Vagina (tissue), 2 donors: ENCODE measurements around the gene RS1. TPM values are rescaled to one million over a fixed set of nuclear protein-coding genes. Genes with fewer than 3 reads are reported as not detected.

Experiments used
- DNase-seq, 2 donors: peaks; one replicate each; pipeline ENCODE4 v3.0.0-alpha.2; 2017; ENCODE audit errors: extremely low spot score in 2 of 2
- H3K27ac ChIP-seq: fragments of 200-600 bp; sonication (generic); one replicate; pipeline ENCODE4 v1.5.1; 2019
- H3K27me3 ChIP-seq: fragments of 200-600 bp; sonication (generic); one replicate; pipeline ENCODE4 v1.5.1; 2019
- H3K36me3 ChIP-seq, 2 donors: fragments of 200-600 bp; sonication (generic); one replicate each; pipeline ENCODE4 v1.5.1; 2017 to 2019
- H3K4me1 ChIP-seq: fragments of 200-600 bp; sonication (generic); one replicate; pipeline ENCODE4 v1.5.1; 2019
- H3K4me3 ChIP-seq, 2 donors: fragments of 200-600 bp; sonication (generic); 1 replicate in 1 of 2; 2 replicates in 1 of 2; pipeline ENCODE4 v1.5.1; 2016 to 2019
- H3K9me3 ChIP-seq: fragments of 200-600 bp; sonication (generic); one replicate; pipeline ENCODE4 v1.5.1; 2019
- CTCF ChIP-seq, 3 experiments: fragments of 450-650 bp in 2 of 3; fragments of 200-600 bp in 1 of 3; sonication (generic) in 1 of 3; IDR thresholded peaks; one replicate each; pipeline ENCODE4 v1.5.1; 2017 to 2019; ENCODE audit warnings: antibody characterized with exemption in 3 of 3, mild to moderate bottlenecking in 2 of 3, moderate library complexity in 2 of 3
- POLR2A ChIP-seq, 2 donors: fragments of 450-650 bp; IDR thresholded peaks; one replicate each; pipeline ENCODE4 v1.6.1; 2017; ENCODE audit warnings: antibody characterized with exemption in 2 of 2, mild to moderate bottlenecking in 2 of 2, moderate library complexity in 2 of 2
- POLR2AphosphoS5 ChIP-seq, 2 donors: sonication (generic); formaldehyde crosslinking; IDR thresholded peaks; one replicate each; pipeline ENCODE4 v1.9.0; 2017; ENCODE audit warnings: antibody characterized with exemption in 2 of 2, mild to moderate bottlenecking in 2 of 2, low read depth in 1 of 2; ENCODE audit not compliant: insufficient read depth in 1 of 2
- intact Hi-C: fragments of 100-400 bp; cut with DNase I; formaldehyde crosslinking; loops from one replicate; pipeline ENCODE4 v1.15.1; 2023
- total RNA-seq: library from RNA; depleted of rRNA; stranded (reverse); fragments of >200 nt; gene quantifications from one replicate; pipeline ENCODE4 v1.2.3, GENCODE V29; 2016

The RS1 gene
- total RNA-seq, 1 donor from 2014 or later = not detected

- DNase-seq = no peak
- H3K4me1 ChIP-seq = no peaks in the 10 kb centered on the region
- H3K27me3 ChIP-seq = no peaks in the 10 kb centered on the region
- no peaks in the 10 kb centered on the region for H3K36me3 ChIP-seq
- H3K27ac ChIP-seq = no peak overlapping the region
- intact Hi-C loops = no loop called here
- no peak for TF ChIP-seq POLR2A (IDR thresholded peaks at IDR 0.05)
- no peak for TF ChIP-seq CTCF (IDR thresholded peaks at IDR 0.05)
- no peak for TF ChIP-seq POLR2AphosphoS5 (IDR thresholded peaks at IDR 0.05; ENCODE audit: insufficient read depth in 1 of 2, low read depth in 1 of 2)
- no peaks in the 10 kb centered on the region for H3K9me3 ChIP-seq
- H3K4me3 ChIP-seq = no peak overlapping the region
Measured at GRCh38 chrX:18594079-18594478, 77.8 kb downstream of the RS1 start.

- H3K27ac ChIP-seq = no peak overlapping the region
- no peaks in the 10 kb centered on the region for H3K36me3 ChIP-seq
- H3K27me3 ChIP-seq = no peaks in the 10 kb centered on the region
- intact Hi-C loops = no loop called here
- no peak overlapping the region for H3K4me3 ChIP-seq
- TF ChIP-seq CTCF (IDR thresholded peaks at IDR 0.05) (no peak), POLR2AphosphoS5 (IDR thresholded peaks at IDR 0.05; ENCODE audit: insufficient read depth in 1 of 2, low read depth in 1 of 2) (no peak), POLR2A (IDR thresholded peaks at IDR 0.05) (no peak)
- DNase-seq = no peak
- no peaks in the 10 kb centered on the region for H3K9me3 ChIP-seq
- no peaks in the 10 kb centered on the region for H3K4me1 ChIP-seq
Measured at GRCh38 chrX:18591834-18592233, 80.1 kb downstream of the RS1 start.

Other genes starting within 250 kb of the RS1 start
- gene CDKL5, start 246.5 kb downstream of the RS1 start, total RNA-seq = 9.1 TPM
- gene PPEF1, start 35.5 kb upstream of the RS1 start, total RNA-seq = not detected